Fibroblast of skin of abdomen (primary cell): ENCODE results near the gene LDAH. TPM values are rescaled to one million over a fixed set of nuclear protein-coding genes. Genes with fewer than 3 reads are reported as not detected.
"Not testable (repeated sequence)": the region's sequence is repeated elsewhere in the genome, so short reads cannot be mapped to it uniquely, and the experiment has no call there.

Experiments
- DNase-seq: peaks from one replicate; pipeline ENCODE4 v3.0.0-alpha.2; 2013
- polyA plus RNA-seq, 2 experiments: library from polyadenylated mRNA; unstranded; fragments of 120-200 nt; gene quantifications; one replicate each; pipeline ENCODE4 v1.2.1, GENCODE V29; 2013; ENCODE audit not compliant: insufficient read length in 2 of 2

LDAH gene
- 11.4 TPM for polyA plus RNA-seq (2013, experiment 1 of 2; ENCODE audit: insufficient read length)
- polyA plus RNA-seq (2013, experiment 2 of 2; ENCODE audit: insufficient read length): 13.2 TPM

DNA sequence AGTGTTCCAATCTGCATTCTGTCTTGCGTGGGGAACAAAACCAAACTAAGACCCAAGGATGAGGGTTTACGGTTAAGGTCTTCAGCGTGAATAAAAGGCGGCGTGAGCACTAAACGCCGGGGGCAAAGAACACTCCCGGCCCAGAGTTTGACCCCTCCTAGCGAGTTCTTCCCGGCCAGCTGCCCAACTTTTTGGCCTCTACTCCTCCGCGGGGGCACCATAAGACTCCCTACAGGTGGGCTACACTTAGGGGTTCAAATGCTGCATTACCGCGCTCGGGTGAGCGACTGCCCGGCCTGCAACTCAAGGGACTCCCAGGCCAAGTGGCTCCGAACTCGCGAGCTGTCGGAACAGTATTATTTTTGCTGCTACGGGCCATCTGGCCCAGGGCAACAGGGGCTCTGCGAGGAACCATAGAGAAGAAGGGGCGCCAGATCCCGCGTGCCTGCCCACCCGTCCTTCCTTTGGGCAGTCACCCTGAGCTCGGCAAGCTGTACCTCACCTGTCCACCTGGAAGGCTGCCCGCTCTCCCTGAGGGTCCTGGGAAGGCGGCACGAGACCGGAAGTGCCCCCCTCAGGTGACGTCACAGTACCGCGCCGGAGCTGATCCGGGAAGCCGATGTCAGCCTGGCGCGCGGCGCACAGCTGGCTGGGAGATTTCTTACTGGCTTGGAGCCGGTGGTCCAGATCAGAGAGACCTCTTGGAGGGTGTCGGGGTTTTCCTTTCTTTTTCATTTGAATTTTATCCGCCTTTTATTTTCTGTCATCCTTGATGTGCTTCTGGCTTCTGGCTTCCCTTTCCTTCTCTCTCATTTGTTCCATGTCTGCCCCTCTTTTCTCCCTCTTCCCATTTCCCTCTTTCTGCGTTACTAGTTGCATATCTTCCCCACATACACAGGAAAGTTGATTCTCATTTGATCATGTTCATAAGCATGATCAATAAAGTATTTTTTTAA lies at the start of gene LDAH:
LDAH (minus strand) TSS at position 567 of the 956 bp plus-strand sequence. CDS start 21,638 bp downstream, outside the sequence.
- peak; percentile 89 for DNase-seq

DNA sequence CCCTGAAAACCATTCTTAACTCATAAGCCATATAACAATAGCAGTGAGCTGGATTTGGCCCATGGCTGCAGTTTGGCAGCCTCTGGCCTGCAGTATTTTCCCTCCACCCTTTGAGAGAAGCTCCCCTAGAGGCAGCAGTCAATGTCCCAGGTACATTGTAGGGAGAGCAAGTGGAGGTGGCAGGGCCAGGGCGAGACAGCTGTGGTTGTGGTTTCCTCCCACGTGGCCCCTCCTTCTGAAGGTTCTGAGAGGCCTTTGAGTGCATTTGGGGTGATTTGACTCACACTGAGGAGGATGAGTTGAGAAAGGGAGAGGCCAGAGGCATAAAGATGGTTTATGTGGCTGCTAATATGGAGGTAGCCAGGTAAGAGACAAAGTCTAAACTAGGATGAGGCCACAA lies 45.5 kb upstream of the LDAH start:
- no peak for DNase-seq

DNA sequence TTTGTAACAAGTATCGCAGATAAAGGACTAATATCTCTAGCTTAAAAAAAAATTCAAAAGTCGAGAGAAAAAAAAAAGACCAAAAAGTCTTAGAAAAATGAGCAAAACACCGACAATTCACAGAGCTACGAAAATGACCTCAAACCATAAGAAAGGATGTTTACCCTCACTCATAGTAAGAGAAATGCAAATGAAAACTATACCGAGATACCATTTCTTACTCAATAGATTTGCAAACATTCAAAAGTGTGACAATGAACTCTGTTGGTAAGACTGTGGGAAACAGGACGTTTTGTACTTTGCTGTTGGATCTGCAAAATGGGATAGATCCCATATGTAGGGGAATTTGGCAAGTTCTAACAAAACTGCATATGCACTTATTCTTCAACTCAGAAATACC lies 39.9 kb upstream of the LDAH start:
- DNase-seq: no peak

DNA sequence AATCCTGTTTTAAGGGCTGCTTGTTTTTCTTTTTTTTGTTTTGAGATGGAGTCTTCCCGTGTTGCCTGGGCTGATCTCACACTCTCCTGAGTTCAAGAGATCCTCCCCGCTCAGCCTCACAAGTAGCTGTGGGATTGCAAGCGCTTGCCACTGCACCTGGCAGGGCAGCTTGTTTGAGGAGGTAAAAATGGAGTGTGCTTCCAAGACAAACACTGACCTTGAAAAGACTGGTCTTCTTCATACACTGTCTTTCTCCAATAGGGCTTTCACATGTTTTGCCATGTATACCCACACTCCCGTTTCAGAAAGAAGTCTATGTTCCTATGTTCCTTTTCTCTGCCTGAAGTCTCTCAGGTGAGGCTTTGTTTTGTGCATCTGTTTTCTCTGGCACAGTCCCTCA lies 32.6 kb upstream of the LDAH start:
- DNase-seq: no peak

DNA sequence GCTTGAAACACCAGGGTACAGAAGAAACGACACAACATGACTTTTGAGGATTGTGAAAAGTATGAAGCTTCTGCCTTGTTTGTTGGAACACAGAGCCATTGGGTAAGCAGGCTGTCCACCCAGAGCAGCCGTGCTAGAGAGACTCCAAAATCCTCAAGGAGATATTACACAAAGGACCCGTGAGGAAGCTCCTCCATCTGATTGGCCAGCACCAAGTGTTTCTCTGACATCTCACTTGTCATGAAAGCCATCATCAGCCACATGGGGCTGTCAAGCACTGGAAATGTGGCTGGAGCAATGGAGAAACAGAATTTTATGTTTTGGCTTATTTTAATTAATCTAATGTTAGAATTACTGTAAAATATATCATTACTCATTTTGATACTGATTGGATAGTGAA lies 29.8 kb upstream of the LDAH start:
- DNase-seq: no peak

DNA sequence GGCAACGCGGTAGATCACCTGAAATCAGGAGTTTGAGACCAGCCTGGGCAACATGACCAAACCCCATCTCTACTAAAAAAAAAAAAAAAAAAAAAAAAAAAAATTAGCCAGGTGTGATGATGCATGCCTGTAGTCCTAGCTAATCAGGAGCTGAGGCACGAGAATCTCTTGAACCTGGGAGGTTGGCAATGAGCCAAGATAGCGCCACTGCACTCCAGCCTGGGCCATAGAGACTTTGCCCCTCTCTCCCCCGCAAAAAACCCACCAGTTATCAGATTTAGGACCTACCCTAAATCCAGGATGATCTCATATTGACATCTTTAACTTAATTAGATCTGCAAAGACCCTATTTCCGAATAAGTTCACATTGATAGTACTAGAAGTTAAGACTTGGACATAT lies 29.2 kb upstream of the LDAH start:
- no peak for DNase-seq

DNA sequence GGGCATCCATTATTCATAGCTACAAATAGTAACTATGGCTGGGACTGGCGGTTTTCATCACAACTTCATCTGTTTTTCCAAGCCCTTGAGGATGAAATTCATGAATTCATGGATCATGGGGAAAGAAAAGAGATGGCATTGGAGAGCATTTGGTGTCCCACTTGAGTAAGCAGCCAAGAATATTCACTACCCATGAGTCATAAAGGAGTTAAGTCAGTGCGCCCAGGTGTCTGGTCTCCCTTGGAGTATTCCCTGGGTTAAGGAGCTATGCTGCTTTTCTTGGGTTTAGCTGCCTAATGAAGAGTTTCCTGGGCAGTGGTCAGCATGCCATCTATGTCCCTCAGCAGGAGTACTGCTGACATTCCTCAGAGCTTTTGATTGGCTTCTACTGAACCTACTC lies 21.3 kb upstream of the LDAH start:
- no peak for DNase-seq

DNA sequence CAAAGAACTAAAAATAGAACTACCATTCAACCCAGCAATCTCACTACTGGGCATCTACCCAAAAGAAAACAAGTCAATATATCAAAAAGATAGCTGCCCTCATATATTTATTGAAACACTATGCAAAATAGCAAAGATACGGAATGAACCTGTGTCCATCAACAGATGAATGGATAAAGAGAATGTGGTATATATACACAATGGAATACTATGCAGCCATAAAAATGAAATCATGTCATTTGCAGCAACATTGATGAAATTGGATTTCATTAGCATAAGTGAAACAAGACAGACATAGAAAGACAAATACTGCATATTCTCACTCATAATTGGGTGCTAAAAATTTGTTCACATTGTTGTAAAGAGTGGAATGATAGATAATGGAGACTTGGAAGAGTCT lies 16.2 kb upstream of the LDAH start:
- no peak for DNase-seq

DNA sequence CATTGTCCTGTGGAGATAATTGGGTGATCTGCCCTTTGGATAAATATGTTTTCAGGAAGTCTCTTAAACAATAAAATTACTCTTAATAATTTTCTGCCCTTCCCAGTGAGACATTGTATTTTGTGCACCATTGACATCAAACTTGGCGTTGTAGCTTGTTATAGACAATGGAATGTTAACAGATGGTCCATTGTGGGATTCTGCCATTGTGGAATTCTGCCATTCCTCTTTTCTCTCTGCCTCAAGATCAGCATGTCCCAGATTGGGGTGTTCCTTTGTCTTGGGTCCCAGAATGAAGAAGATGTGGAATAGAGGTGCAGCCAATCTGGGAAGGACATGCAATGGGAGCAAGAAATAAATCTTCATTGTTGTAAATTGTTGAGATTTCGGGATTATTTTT lies 15.1 kb upstream of the LDAH start:
- no peak for DNase-seq

DNA sequence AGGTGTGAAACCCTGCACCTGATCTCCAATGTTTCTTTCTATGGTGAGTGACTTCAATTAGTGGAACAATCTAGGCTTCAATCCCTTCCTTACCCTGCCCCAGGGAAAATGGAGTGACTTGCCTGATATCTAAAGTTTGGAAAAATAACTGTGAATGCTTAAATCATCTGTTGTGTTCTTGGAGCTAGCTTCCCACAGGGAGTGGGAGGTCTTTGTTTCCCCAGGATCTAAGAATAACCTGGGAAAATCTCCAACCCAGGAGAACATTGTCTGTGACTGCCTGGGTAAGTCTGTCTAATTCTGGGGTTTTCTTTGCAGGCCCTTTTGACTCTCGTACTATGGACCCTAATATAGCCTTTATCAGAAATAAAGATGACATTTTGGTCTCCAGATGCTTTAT lies 13.6 kb upstream of the LDAH start:
- no peak for DNase-seq

DNA sequence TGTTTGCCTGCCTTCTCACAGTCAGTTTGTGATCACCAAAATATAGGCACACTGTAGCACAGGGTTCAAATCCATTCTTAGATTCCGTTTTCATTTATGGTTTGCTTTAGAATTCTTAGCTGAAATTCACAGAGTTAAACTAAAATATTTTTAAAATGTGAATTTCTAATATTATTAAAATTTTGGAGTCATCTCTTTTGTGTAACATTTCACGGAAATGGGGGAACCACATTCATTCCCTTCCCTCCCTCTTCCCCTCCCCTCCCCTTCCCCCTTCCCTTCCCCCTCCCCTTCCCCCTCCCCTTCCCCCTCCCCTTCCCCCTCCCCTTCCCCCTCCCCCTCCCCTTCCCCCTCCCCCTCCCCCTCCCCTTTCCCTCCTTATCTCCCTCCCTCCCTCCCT lies 11.4 kb upstream of the LDAH start:
- no peak for DNase-seq

DNA sequence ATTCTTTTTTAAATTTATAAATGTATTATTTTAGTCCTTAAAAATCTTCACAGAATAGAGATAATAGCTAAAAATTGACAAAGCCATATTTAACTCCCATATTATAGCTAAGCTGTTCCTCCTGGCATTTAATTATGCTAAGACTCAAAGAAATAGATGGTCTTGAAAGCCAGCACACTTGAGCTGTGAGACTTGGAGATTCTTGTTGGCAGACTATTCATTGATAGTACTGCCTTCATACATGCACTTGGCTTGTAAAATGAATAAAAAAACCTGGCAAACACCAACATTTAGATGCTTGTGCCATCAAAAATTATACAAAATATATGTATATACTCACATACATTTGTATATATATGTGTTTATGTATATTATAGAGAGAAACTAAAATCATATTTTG lies 9.7 kb upstream of the LDAH start:
- no peak for DNase-seq

DNA sequence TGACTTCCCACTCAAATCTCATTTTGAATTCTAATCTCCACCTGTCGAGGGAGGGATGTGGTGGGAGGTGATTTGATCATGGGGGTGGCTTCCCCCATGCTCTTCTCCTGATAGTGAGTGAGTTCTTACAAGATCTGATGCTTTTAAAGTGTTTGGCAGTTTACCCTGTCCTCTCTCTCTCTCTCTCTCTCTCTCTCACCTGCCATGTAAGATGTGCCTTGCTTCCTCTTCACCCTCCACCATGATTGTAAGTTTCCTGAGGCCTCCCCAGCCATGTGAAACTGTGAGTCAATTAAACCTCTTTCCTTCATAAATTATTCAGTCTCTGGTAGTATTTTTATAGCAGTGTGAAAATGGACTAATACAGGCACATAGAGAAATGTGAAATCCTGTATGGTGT lies 7.0 kb upstream of the LDAH start:
- no peak for DNase-seq

DNA sequence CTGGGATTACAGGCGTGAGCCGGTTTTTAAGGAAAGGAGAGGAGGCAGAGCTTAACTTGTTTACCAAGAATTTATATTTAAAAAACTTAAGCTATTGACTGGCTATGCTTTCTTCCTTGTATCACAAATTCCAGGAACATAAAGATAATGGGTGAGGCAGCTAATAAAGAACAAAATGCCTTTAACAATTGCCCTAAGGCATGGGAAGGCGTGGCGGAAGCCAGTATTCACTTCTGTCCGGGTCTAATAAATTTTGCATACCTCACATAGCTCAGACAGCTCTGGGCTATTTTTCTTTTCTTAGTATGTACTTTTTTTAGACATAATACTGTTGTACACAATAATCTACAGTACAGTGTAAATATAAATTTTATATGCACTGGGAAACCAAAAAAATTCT lies 1.0 kb upstream of the LDAH start:
- DNase-seq: no peak

DNA sequence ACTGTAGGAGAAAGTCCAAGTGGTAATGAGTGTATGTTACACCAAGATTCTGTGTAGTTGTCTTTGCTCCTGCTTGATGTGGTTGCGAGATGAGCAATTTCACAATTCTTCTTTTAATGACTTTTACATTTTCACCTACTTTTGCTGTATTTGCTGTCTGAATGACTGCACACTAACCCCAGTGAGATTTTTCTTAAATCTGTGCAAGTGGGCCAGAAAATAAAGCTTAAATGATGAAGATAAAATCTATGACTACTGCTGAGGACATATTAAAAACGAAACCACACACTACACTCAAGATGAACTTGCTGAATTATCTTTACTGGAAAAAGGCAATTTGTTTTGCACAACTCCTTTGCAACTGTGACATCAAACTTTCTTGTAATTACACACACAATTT lies 4.1 kb downstream of the LDAH start:
- no peak for DNase-seq

DNA sequence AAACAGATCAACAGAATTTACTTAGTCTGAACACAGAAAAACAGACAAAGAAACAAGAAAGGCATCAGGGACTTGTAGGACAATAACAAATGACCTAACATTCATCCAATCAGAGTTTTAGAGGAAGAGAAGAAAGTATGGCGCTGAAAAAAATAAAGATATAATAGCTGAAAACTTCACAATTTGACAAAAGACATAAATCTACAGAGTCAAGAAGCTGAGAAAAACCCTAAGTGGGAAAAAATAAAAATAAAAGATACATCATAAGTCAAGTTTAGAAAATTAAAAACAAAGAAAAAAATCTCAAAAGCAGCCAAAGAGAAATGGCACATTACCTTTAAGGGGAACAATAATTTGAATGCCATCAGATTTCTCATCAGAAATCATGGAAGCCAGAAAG lies 7.7 kb downstream of the LDAH start:
- DNase-seq: no peak

DNA sequence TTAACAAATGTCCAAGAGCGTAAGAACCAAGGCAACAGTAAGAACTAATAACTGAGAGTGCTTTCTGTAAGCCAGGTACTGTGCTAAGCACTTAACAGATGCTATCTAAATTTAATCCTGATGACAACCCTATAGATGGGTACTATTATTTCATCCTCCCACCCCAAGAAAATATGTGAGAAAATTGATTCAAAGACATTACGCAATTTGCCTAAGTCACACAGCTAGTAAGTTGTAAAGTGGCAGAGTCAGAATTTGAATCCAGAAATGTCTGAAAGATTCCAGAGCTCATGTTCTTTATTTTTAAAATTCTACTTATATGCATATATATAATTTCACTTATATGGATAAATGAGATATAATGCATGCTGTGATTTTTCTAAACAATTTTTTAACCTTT lies 10.1 kb downstream of the LDAH start:
- no peak for DNase-seq

DNA sequence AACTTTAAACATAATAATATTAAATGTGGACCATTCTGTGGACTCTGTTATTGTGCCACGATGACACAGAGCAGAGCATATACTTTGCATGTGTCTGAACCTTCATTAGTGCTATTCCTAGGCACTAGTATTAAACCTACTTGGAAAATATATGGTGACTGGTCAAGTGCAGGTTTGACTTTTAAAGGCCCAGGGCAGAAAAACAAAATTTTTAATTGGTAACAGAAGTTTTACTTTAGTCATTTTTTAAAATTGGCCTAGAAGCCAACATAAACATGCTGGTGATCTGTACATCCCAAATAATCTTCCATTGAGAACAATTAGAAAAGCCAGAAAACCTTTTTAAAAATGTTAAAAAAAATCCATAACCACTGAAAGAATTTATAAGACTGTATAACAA lies 16.6 kb downstream of the LDAH start:
- no peak for DNase-seq

DNA sequence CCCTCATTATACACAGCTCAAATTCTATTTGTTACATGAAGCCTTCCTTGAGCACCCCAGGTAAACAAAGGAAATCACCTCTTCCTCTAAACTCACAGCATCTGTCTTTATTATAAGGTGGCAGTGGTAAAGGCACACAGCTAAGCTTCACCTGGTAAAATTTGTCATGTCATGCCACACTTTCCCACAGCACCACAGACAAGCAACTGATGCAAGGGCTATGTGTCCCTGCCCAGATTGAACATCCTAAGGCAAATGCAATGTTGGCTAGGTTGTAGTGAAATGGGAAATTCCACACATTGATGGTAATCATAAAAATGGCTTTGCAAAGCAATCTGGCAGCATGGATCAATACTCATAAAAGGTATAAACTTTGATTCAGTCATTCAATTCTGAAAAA lies 18.9 kb downstream of the LDAH start:
- DNase-seq: no peak

DNA sequence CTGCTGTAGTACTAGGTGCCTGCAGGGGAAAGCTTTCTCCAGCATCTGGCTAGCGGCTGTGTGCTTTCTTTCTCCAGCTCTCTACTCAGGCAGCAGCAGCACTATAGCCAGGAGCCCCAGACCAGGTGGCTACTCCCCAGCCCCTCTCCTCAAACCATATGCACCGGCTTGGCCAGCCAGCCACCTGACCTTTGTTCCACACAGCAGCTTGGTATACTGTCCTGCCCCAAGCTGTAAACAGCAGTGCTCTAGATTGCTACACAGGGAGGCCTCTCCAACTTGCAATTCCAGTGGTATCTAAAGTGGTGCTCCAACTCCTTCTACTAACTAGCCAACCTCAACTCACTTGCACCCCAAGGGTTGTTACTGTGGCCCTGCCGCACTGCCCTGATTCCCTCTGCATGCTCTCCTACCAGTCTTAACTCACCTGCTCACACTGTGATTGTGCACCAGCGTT lies 19.6 kb downstream of the LDAH start:
- no peak for DNase-seq

DNA sequence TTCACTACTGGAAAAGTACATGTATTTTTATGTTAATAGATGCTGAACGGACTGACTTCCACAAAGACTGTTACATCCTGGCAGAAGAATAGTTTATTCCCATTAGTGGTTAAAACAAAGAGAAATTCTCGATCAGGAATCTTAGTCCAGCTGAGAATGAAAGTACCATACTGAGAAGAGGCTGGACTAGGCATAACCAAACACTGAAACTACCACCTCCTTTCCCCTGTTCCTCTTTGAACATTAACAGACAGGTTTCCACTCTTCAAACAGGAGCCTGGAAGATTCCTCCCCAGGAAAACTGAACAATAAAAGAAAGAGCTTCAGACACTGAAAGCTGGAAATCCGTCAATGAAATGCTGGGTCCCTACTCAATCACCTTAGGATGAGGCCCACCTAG lies 25.8 kb downstream of the LDAH start:
- no peak for DNase-seq

DNA sequence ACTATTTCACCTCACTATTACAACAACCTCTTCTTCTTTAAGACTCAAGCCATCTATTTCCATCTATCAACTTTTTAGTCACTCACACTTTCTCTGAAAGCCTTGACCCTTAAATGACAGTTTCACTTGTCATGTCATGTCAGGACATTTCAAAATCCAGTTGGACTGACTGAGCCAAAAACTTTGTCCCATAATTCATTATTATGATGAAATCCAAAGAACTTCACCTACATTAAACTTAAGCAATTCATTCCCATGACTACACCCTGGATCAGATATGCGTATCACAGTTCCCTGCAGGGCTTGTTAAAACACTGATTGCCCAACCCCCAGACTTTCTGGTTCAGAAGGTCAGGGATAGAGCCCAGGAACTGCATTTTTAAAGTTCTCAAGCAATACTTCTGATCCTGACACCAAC lies 26.5 kb downstream of the LDAH start:
- peak; percentile 2 for DNase-seq

DNA sequence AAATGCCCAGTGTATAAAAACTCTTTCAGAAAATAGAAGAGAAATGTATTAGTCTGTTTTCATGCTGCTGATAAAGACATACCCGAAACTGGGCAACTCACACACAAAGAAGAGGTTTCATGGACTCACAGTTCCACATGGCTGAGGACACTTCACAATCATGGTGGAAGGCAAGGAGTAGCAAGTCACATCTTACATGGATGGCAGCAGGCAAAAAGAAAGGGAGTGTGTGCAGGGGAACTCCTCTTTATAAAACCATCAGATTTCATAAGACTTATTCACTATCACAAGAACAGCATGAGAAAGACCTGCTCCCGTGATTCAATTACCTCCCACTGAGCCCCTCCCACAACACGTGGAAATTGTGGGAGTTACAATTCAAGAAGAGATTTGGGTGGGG lies 29.0 kb downstream of the LDAH start:
- not testable (repeated sequence) for DNase-seq

DNA sequence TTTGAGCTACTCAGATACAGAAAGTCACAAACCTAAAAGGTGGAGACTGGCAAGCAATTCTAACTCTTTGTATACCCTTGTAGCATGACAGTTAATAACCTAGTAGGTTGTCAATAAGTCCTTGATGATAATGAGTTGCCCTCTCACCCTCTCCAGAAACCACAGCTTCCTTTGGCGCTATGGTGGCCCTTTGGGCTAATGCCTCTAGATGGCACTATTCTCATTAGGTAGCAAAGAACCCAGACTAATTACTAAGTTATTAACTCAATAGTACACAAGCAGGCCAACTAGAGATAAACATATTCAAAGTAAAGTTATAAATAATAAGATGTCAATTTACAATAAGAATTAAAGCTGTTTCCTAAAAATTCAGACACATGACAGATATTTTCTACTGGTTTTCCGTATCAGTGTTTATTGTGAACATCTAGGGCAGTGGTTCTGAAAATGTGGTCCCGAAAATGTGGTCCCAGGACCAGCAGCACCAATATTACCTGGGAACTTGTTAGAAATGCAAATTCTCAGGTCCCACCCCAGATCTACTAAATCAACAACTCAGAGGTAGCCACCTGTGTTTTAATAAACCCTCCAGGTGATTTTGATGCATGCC lies 41.1 kb downstream of the LDAH start:
- DNase-seq: peak; percentile 5
